ENCODE data around the gene FAT1.
"Not testable (repeated sequence)": the region's sequence is repeated elsewhere in the genome, so short reads cannot be mapped to it uniquely, and the experiment has no call there.

Gene FAT1

GRCh38 chr4:186693159-186693815 lies 30.4 kb downstream of the FAT1 start:
- no peak for DNase-seq

GRCh38 chr4:186691396-186691795 lies 32.3 kb downstream of the FAT1 start:
- no peak for DNase-seq

GRCh38 chr4:186689476-186689875 lies 34.2 kb downstream of the FAT1 start:
- DNase-seq: no peak

- no peak for DNase-seq
These were observed 35.3 kb downstream of the FAT1 start for GRCh38 chr4:186688150-186688943.

- DNase-seq: no peak
These were observed 36.4 kb downstream of the FAT1 start for GRCh38 chr4:186687265-186687664.

- no peak for DNase-seq
These were observed 37.9 kb downstream of the FAT1 start for GRCh38 chr4:186685767-186686183.

- no peak for DNase-seq
These were observed 38.8 kb downstream of the FAT1 start for GRCh38 chr4:186684889-186685309.

- no peak for DNase-seq
These were observed 39.4 kb downstream of the FAT1 start for GRCh38 chr4:186684220-186684619.

- DNase-seq: no peak
These were observed 43.0 kb downstream of the FAT1 start for GRCh38 chr4:186680641-186681040.

GRCh38 chr4:186676531-186677161 lies 47.0 kb downstream of the FAT1 start:
- no peak for DNase-seq

GRCh38 chr4:186669735-186670134 lies 53.9 kb downstream of the FAT1 start:
- DNase-seq: no peak

- DNase-seq: peak in 1 of 2 donors; percentile 52
These were observed 54.4 kb downstream of the FAT1 start for GRCh38 chr4:186669159-186669731.

GRCh38 chr4:186666750-186667149 lies 56.9 kb downstream of the FAT1 start:
- DNase-seq: no peak

GRCh38 chr4:186666252-186666651 lies 57.4 kb downstream of the FAT1 start:
- DNase-seq: no peak

- DNase-seq: no peak
These were observed 63.3 kb downstream of the FAT1 start for GRCh38 chr4:186660403-186660802.

GRCh38 chr4:186659935-186660334 lies 63.7 kb downstream of the FAT1 start:
- DNase-seq: no peak

GRCh38 chr4:186659456-186659855 lies 64.2 kb downstream of the FAT1 start:
- DNase-seq: not testable (repeated sequence)

GRCh38 chr4:186658657-186659056 lies 65.0 kb downstream of the FAT1 start:
- no peak for DNase-seq

GRCh38 chr4:186657764-186658163 lies 65.9 kb downstream of the FAT1 start:
- DNase-seq: peak in 1 of 2 donors; percentile 12

- no peak for DNase-seq
These were observed 69.7 kb downstream of the FAT1 start for GRCh38 chr4:186653969-186654368.

- DNase-seq: peak; percentile 71 to 80
These were observed 72.0 kb downstream of the FAT1 start for GRCh38 chr4:186651624-186652023.

GRCh38 chr4:186651181-186651603 lies 72.5 kb downstream of the FAT1 start:
- peak in 1 of 2 donors; percentile 66 for DNase-seq

All from hippocampal formation (tissue), 2 donors.